GM13977 (cell line): ENCODE measurements around the gene MON2.
A peak's percentile ranks its signal among the peaks of the same experiment; 100 is the strongest.

ENCODE experiments used
- DNase-seq: peaks from one replicate; pipeline ENCODE4 v3.0.0; 2012; ENCODE audit warnings: low spot score
- CTCF ChIP-seq: IDR thresholded peaks from 2 replicates; pipeline ENCODE4 v1.5.1; 2012; ENCODE audit warnings: mild to moderate bottlenecking, control low read depth; ENCODE audit not compliant: insufficient read depth; ENCODE audit errors: extremely low read depth, missing control alignments
- in situ Hi-C: fragments of 300-500 bp; cut with MboI; formaldehyde crosslinking; loops from one replicate; pipeline ENCODE4 v1.12.0; 2022; ENCODE audit warnings: low sequenced_read_pairs, low pct_unique_long_range_greater_than_20kb, mixed read lengths, inconsistent platforms; ENCODE audit not compliant: unreplicated experiment

MON2 gene

GRCh38 chr12:62597253-62597652, 130.6 kb downstream of the MON2 start:
- DNase-seq, result no peak
- in situ Hi-C loops, result no loop called here
- TF ChIP-seq CTCF, result no peak

- in situ Hi-C loops, result no loop called here
Measured at GRCh38 chr12:62598846-62599245, 132.2 kb downstream of the MON2 start.

GRCh38 chr12:62599854-62600437, 133.3 kb downstream of the MON2 start:
- in situ Hi-C loops, result no loop called here
- peak; percentile 17 for TF ChIP-seq CTCF
- DNase-seq, result no peak

More at GRCh38 chr12:62598846-62599245, 132.2 kb downstream of the MON2 start:
- no peak for DNase-seq
- no peak for TF ChIP-seq CTCF

- no peak for TF ChIP-seq CTCF
- no peak for DNase-seq
- in situ Hi-C loops, result no loop called here
Measured at GRCh38 chr12:62601765-62602164, 135.1 kb downstream of the MON2 start.

GRCh38 chr12:62602255-62603060, 135.8 kb downstream of the MON2 start:
- DNase-seq, result peak; percentile 86

GRCh38 chr12:62603061-62603810, 136.6 kb downstream of the MON2 start:
- peak; percentile 57 for TF ChIP-seq CTCF
- DNase-seq, result peak; percentile 85
- in situ Hi-C loops, result no loop called here

More at GRCh38 chr12:62602255-62603060, 135.8 kb downstream of the MON2 start:
- in situ Hi-C loops, result no loop called here
- TF ChIP-seq CTCF, result no peak
